WTC11 (cell line): Measurements from ENCODE around the gene STAP2.

Experiments
- FOXP1 ChIP-seq: sonication (generic); formaldehyde crosslinking; IDR thresholded peaks from 2 replicates; pipeline ENCODE4 v1.8.0; 2022; ENCODE audit warnings: missing genetic modification reagents, mild to moderate bottlenecking, moderate library complexity, borderline replicate concordance
- MYBL2 ChIP-seq: sonication (generic); formaldehyde crosslinking; IDR thresholded peaks from 2 replicates; pipeline ENCODE4 v1.8.1; 2023; ENCODE audit warnings: mild to moderate bottlenecking, moderate library complexity, missing genetic modification reagents
- NFATC4 ChIP-seq: fragments of 250-450 bp; sonication (Bioruptor Pico); IDR thresholded peaks from 2 replicates; pipeline ENCODE4 v1.9.0; 2021; ENCODE audit warnings: mild to moderate bottlenecking
- NFYB ChIP-seq: sonication (generic); formaldehyde crosslinking; conservative IDR thresholded peaks from 2 replicates; pipeline ENCODE4 v1.8.0; 2022; ENCODE audit warnings: low read depth, missing genetic modification reagents
- NR2C2 ChIP-seq: sonication (generic); formaldehyde crosslinking; IDR thresholded peaks from 2 replicates; pipeline ENCODE4 v1.8.0; 2022; ENCODE audit warnings: mild to moderate bottlenecking, missing genetic modification reagents
- TF ChIP-seq, protein P1 (sequence below): fragments of 200-600 bp; IDR thresholded peaks from 2 replicates; pipeline ENCODE4 v1.8.0; 2022; ENCODE audit warnings: antibody characterized with exemption
- TF ChIP-seq, protein P2 (sequence below): sonication (generic); formaldehyde crosslinking; IDR thresholded peaks from 2 replicates; pipeline ENCODE4 v1.8.1; 2022; ENCODE audit warnings: low read depth, mild to moderate bottlenecking, moderate library complexity, missing genetic modification reagents, borderline replicate concordance
- TF ChIP-seq, protein P3 (sequence below): sonication (generic); formaldehyde crosslinking; conservative IDR thresholded peaks from 2 replicates; pipeline ENCODE4 v1.8.1; 2022; ENCODE audit warnings: mild to moderate bottlenecking, missing genetic modification reagents
- TF ChIP-seq, protein P4 (sequence below): sonication (generic); formaldehyde crosslinking; IDR thresholded peaks from 2 replicates; pipeline ENCODE4 v1.8.1; 2023; ENCODE audit warnings: mild to moderate bottlenecking, missing genetic modification reagents, moderate library complexity
- TF ChIP-seq, protein P5 (sequence below): sonication (generic); formaldehyde crosslinking; IDR thresholded peaks from 2 replicates; pipeline ENCODE4 v1.8.0; 2022; ENCODE audit warnings: missing genetic modification reagents
- TF ChIP-seq, protein P6 (sequence below): sonication (generic); formaldehyde crosslinking; IDR thresholded peaks from 2 replicates; pipeline ENCODE4 v1.8.0; 2022; ENCODE audit warnings: mild to moderate bottlenecking, missing genetic modification reagents
- TF ChIP-seq, protein P7 (sequence below): sonication (generic); formaldehyde crosslinking; IDR thresholded peaks from 2 replicates; pipeline ENCODE4 v1.8.1; 2022; ENCODE audit warnings: mild to moderate bottlenecking, moderate library complexity, missing genetic modification reagents
- TF ChIP-seq, protein P8 (sequence below): sonication (generic); formaldehyde crosslinking; IDR thresholded peaks from 2 replicates; pipeline ENCODE4 v1.8.0; 2022; ENCODE audit warnings: mild to moderate bottlenecking, missing genetic modification reagents
- TF ChIP-seq, protein P9 (sequence below): sonication (generic); formaldehyde crosslinking; IDR thresholded peaks from 2 replicates; pipeline ENCODE4 v1.8.1; 2023; ENCODE audit warnings: mild to moderate bottlenecking, missing genetic modification reagents, moderate library complexity

DNA sequence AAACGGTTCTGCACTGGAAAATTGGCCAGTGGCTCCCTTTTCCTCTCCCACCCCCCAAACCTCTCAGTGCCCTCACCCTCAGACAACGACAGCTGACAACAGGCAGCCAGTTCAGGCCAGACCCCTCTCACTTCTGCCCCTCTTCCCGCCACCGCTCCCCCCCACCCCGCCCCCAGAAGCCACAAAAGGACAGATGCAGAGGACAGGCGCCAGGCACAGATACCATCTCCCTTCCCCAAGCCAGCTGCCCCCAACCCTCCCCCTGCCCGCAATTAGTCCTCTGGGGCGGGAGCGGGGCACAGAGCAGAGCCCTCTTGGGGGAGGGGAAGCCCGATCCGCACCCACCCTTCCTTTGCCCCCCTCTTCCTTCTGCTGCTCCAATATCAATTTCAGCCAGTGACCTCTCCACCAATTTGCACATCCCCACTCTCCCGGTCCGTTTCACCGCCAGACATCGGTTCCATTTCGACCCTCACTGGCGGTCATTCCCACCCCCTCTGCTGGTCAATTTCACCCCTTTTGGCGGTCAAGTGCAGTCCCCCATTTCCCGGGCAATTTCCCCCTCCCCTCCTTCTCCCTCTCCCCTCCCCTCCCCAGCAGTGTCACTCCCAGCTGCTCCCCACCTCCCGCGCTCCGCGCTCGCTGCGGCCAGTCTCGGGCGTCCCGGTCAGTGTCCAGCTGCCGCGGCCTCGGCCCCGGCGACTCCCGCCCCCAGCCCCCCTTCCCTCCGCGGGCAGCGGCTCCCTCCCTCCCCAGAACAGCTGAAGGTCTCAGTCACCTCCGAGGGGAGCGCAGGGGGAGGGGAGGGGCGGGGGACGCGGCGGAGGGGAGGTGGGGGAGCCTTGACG lies 60.0 kb downstream of the STAP2 start, which contains the start of gene SHD:
- TF ChIP-seq NFATC4 (CRISPR knock-in tag) (no peak), NFYB (CRISPR knock-in tag) (no peak), NR2C2 (CRISPR knock-in tag) (no peak), MYBL2 (CRISPR knock-in tag) (no peak), FOXP1 (no peak)
- TF ChIP-seq, protein P1, sequence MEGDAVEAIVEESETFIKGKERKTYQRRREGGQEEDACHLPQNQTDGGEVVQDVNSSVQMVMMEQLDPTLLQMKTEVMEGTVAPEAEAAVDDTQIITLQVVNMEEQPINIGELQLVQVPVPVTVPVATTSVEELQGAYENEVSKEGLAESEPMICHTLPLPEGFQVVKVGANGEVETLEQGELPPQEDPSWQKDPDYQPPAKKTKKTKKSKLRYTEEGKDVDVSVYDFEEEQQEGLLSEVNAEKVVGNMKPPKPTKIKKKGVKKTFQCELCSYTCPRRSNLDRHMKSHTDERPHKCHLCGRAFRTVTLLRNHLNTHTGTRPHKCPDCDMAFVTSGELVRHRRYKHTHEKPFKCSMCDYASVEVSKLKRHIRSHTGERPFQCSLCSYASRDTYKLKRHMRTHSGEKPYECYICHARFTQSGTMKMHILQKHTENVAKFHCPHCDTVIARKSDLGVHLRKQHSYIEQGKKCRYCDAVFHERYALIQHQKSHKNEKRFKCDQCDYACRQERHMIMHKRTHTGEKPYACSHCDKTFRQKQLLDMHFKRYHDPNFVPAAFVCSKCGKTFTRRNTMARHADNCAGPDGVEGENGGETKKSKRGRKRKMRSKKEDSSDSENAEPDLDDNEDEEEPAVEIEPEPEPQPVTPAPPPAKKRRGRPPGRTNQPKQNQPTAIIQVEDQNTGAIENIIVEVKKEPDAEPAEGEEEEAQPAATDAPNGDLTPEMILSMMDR = no peak
- TF ChIP-seq, protein P2, sequence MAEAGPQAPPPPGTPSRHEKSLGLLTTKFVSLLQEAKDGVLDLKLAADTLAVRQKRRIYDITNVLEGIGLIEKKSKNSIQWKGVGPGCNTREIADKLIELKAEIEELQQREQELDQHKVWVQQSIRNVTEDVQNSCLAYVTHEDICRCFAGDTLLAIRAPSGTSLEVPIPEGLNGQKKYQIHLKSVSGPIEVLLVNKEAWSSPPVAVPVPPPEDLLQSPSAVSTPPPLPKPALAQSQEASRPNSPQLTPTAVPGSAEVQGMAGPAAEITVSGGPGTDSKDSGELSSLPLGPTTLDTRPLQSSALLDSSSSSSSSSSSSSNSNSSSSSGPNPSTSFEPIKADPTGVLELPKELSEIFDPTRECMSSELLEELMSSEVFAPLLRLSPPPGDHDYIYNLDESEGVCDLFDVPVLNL = no peak
- TF ChIP-seq, protein P3, sequence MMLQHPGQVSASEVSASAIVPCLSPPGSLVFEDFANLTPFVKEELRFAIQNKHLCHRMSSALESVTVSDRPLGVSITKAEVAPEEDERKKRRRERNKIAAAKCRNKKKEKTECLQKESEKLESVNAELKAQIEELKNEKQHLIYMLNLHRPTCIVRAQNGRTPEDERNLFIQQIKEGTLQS (CRISPR knock-in tag) = no peak
- TF ChIP-seq, protein P4, sequence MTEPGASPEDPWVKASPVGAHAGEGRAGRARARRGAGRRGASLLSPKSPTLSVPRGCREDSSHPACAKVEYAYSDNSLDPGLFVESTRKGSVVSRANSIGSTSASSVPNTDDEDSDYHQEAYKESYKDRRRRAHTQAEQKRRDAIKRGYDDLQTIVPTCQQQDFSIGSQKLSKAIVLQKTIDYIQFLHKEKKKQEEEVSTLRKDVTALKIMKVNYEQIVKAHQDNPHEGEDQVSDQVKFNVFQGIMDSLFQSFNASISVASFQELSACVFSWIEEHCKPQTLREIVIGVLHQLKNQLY (CRISPR knock-in tag) = no peak
- TF ChIP-seq, protein P5, sequence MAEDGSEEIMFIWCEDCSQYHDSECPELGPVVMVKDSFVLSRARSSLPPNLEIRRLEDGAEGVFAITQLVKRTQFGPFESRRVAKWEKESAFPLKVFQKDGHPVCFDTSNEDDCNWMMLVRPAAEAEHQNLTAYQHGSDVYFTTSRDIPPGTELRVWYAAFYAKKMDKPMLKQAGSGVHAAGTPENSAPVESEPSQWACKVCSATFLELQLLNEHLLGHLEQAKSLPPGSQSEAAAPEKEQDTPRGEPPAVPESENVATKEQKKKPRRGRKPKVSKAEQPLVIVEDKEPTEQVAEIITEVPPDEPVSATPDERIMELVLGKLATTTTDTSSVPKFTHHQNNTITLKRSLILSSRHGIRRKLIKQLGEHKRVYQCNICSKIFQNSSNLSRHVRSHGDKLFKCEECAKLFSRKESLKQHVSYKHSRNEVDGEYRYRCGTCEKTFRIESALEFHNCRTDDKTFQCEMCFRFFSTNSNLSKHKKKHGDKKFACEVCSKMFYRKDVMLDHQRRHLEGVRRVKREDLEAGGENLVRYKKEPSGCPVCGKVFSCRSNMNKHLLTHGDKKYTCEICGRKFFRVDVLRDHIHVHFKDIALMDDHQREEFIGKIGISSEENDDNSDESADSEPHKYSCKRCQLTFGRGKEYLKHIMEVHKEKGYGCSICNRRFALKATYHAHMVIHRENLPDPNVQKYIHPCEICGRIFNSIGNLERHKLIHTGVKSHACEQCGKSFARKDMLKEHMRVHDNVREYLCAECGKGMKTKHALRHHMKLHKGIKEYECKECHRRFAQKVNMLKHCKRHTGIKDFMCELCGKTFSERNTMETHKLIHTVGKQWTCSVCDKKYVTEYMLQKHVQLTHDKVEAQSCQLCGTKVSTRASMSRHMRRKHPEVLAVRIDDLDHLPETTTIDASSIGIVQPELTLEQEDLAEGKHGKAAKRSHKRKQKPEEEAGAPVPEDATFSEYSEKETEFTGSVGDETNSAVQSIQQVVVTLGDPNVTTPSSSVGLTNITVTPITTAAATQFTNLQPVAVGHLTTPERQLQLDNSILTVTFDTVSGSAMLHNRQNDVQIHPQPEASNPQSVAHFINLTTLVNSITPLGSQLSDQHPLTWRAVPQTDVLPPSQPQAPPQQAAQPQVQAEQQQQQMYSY (CRISPR knock-in tag) = no peak
- TF ChIP-seq, protein P6, sequence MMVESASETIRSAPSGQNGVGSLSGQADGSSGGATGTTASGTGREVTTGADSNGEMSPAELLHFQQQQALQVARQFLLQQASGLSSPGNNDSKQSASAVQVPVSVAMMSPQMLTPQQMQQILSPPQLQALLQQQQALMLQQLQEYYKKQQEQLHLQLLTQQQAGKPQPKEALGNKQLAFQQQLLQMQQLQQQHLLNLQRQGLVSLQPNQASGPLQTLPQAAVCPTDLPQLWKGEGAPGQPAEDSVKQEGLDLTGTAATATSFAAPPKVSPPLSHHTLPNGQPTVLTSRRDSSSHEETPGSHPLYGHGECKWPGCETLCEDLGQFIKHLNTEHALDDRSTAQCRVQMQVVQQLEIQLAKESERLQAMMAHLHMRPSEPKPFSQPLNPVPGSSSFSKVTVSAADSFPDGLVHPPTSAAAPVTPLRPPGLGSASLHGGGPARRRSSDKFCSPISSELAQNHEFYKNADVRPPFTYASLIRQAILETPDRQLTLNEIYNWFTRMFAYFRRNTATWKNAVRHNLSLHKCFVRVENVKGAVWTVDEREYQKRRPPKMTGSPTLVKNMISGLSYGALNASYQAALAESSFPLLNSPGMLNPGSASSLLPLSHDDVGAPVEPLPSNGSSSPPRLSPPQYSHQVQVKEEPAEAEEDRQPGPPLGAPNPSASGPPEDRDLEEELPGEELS = no peak
- TF ChIP-seq, protein P7, sequence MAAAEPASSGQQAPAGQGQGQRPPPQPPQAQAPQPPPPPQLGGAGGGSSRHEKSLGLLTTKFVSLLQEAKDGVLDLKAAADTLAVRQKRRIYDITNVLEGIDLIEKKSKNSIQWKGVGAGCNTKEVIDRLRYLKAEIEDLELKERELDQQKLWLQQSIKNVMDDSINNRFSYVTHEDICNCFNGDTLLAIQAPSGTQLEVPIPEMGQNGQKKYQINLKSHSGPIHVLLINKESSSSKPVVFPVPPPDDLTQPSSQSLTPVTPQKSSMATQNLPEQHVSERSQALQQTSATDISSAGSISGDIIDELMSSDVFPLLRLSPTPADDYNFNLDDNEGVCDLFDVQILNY (CRISPR knock-in tag) = no peak
- TF ChIP-seq, protein P8, sequence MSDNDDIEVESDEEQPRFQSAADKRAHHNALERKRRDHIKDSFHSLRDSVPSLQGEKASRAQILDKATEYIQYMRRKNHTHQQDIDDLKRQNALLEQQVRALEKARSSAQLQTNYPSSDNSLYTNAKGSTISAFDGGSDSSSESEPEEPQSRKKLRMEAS (CRISPR knock-in tag) = no peak
- TF ChIP-seq, protein P9, sequence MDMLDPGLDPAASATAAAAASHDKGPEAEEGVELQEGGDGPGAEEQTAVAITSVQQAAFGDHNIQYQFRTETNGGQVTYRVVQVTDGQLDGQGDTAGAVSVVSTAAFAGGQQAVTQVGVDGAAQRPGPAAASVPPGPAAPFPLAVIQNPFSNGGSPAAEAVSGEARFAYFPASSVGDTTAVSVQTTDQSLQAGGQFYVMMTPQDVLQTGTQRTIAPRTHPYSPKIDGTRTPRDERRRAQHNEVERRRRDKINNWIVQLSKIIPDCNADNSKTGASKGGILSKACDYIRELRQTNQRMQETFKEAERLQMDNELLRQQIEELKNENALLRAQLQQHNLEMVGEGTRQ (CRISPR knock-in tag) = no peak
